Measurements from ENCODE around the gene PPP6R3.

GRCh38 chr11:68539395-68539794 lies 78.8 kb downstream of the PPP6R3 start:
- no peak for TF ChIP-seq ZNF274 (IDR thresholded peaks at IDR 0.05; ENCODE audit: borderline replicate concordance, extremely low read depth, low read length)
- TF ChIP-seq CTCF (IDR thresholded peaks at IDR 0.05; ENCODE audit: control extremely low read depth in 1 of 3, insufficient read depth in 1 of 3, low read depth in 1 of 3, low read length in 3 of 3), result no peak
- no peak for TF ChIP-seq POLR2A (IDR thresholded peaks at IDR 0.05; ENCODE audit: control extremely low read depth in 1 of 2, low read depth in 2 of 2, low read length in 2 of 2)
- no peak for TF ChIP-seq POLR2AphosphoS5 (IDR thresholded peaks at IDR 0.05; ENCODE audit: low read depth, low read length)
- TF ChIP-seq KDM1A (IDR thresholded peaks at IDR 0.05; ENCODE audit: borderline replicate concordance, low read length), result no peak
- TF ChIP-seq SRF (IDR thresholded peaks at IDR 0.05; ENCODE audit: low read depth, low read length), result no peak
- no peak for TF ChIP-seq SP1 (IDR thresholded peaks at IDR 0.05; ENCODE audit: low read depth, low read length)
- no peak for TF ChIP-seq CEBPB (IDR thresholded peaks at IDR 0.05; ENCODE audit: low read depth, low read length)
- TF ChIP-seq CHD1 (IDR thresholded peaks at IDR 0.05; ENCODE audit: low read depth, low read length), result no peak
- no peak for TF ChIP-seq SUZ12 (IDR thresholded peaks at IDR 0.05; ENCODE audit: low read length)
- no peak for TF ChIP-seq NRF1 (IDR thresholded peaks at IDR 0.05; ENCODE audit: low read depth, low read length)
- TF ChIP-seq KDM4A (IDR thresholded peaks at IDR 0.05; ENCODE audit: low read depth, low read length, severe bottlenecking), result no peak
- no peak for TF ChIP-seq MAX (IDR thresholded peaks at IDR 0.05)
- no peak for TF ChIP-seq EZH2 (IDR thresholded peaks at IDR 0.05; ENCODE audit: low read depth, low read length, severe bottlenecking)
